AG04450 (cell line): ENCODE data around the gene MC4R. TPM values are rescaled to one million over a fixed set of nuclear protein-coding genes. Genes with fewer than 3 reads are reported as not detected.

ENCODE experiments used
- CTCF ChIA-PET: fragments of 300-600, 350-600 bp; formaldehyde crosslinking; extraction: SDS; loops from one replicate; lab custom pipeline; 2022; ENCODE audit warnings: antibody characterized with exemption, inconsistent platforms; lab: Charles Lee
- POLR2A ChIA-PET: fragments of 350-600 bp; formaldehyde crosslinking; extraction: SDS; loops from one replicate; lab custom pipeline; 2021; ENCODE audit warnings: antibody characterized with exemption, inconsistent platforms; lab: Yijun Ruan, JAX
- DNase-seq: peaks from one replicate; pipeline ENCODE4 v3.0.0-alpha.2; 2011; ENCODE audit warnings: low read depth, low spot score
- H3K27ac ChIP-seq: one replicate; pipeline ENCODE4 v1.5.1; 2012; ENCODE audit warnings: low read depth, low read length, control low read depth
- H3K27me3 ChIP-seq: one replicate; pipeline ENCODE4 v1.6.0; 2012; ENCODE audit warnings: low read length; ENCODE audit not compliant: control insufficient read depth, insufficient read depth
- H3K4me3 ChIP-seq: 2 replicates; pipeline ENCODE4 v1.5.1; 2011; ENCODE audit warnings: mild to moderate bottlenecking, low read depth, low read length, control low read depth
- H3K9me3 ChIP-seq: 2 replicates; pipeline ENCODE4 v1.5.1; 2012; ENCODE audit warnings: low read length; ENCODE audit not compliant: control insufficient read depth, insufficient read depth
- polyA plus RNA-seq: library from polyadenylated mRNA; depleted of rRNA; stranded (reverse); fragments of >200 nt; gene quantifications from 2 replicates; pipeline ENCODE4 v1.2.3, GENCODE V29; 2011
- TF ChIP-seq, protein P1 (sequence below): IDR thresholded peaks from 2 replicates; pipeline ENCODE4 v1.5.1; 2011; ENCODE audit warnings: low read depth, low read length, control low read depth, inconsistent platforms

MC4R gene
- polyA plus RNA-seq, 1 experiment, result not detected

- H3K9me3 ChIP-seq, result no peaks in the 10 kb centered on the region
- TF ChIP-seq, protein P1, sequence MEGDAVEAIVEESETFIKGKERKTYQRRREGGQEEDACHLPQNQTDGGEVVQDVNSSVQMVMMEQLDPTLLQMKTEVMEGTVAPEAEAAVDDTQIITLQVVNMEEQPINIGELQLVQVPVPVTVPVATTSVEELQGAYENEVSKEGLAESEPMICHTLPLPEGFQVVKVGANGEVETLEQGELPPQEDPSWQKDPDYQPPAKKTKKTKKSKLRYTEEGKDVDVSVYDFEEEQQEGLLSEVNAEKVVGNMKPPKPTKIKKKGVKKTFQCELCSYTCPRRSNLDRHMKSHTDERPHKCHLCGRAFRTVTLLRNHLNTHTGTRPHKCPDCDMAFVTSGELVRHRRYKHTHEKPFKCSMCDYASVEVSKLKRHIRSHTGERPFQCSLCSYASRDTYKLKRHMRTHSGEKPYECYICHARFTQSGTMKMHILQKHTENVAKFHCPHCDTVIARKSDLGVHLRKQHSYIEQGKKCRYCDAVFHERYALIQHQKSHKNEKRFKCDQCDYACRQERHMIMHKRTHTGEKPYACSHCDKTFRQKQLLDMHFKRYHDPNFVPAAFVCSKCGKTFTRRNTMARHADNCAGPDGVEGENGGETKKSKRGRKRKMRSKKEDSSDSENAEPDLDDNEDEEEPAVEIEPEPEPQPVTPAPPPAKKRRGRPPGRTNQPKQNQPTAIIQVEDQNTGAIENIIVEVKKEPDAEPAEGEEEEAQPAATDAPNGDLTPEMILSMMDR, result no peak
- ChIA-PET CTCF (no interaction called here), POLR2A (interaction anchor here (0.6 kb wide), 1 partner anchor 25 kb away, joined by 4 read pairs; no protein-coding TSS in a partner anchor)
- H3K27ac ChIP-seq, result no peak overlapping the region
- DNase-seq, result no peak
- no peaks in the 10 kb centered on the region for H3K27me3 ChIP-seq
- H3K4me3 ChIP-seq, result no peak overlapping the region
Observed at GRCh38 chr18:60331890-60332289, 40.7 kb downstream of the MC4R start.

DNA sequence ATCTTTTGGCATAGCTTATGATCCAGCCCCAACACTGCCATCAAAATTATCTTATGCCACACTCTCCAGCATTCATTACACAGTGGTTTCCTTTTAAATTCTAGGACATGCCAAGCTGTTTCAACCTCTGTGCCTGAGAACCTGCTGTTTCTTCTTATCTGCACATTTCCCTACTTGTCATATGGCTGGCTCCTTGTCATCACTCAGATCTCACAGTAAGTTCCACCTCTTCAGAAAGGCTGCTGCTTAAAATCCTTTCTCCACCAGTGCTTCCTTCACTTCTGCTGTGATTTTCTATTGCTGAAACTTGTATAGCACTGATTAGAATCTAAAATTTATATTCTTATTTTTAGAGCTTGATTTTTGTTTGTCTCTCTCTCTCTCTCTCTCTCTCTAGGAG, 43.4 kb downstream of the MC4R start:
- Histone ChIP-seq H3K27ac (no peak overlapping the region), H3K9me3 (no peaks in the 10 kb centered on the region), H3K4me3 (no peak overlapping the region), H3K27me3 (no peaks in the 10 kb centered on the region)
- DNase-seq, result no peak
- TF ChIP-seq, protein P1, result no peak
- POLR2A ChIA-PET, result no interaction called here
- CTCF ChIA-PET, result interaction anchor here (0.5 to 0.6 kb wide), 2 partner anchors 111 to 237 kb away, joined by 3 to 6 read pairs; no protein-coding TSS in a partner anchor

DNA sequence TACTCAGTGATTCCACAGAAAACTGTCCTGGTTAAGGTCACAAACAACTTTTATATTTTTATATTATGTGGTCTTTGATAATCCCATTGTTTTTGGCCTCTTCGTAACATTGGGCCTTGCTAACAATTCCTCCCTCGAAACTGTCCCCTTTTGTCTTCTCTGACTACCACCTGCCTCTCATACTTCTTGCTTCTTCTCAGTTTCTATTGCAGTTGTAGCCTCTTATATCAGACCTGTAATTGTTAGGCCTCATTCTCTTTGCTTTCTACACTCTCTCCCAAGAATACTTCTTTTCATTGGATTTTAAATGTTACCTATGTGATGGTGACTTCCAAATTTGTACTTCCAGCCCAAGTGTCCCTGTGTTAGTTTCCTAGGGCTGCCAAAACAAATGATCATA, 44.7 kb downstream of the MC4R start:
- H3K27me3 ChIP-seq, result no peaks in the 10 kb centered on the region
- TF ChIP-seq, protein P1, result no peak
- POLR2A ChIA-PET, result no interaction called here
- no peak for DNase-seq
- H3K9me3 ChIP-seq, result no peaks in the 10 kb centered on the region
- H3K4me3 ChIP-seq, result no peak overlapping the region
- CTCF ChIA-PET, result no interaction called here
- no peak overlapping the region for H3K27ac ChIP-seq

- ChIA-PET CTCF (no interaction called here), POLR2A (no interaction called here)
- Histone ChIP-seq H3K27me3 (no peaks in the 10 kb centered on the region), H3K4me3 (no peak overlapping the region), H3K27ac (no peak overlapping the region), H3K9me3 (no peaks in the 10 kb centered on the region)
- DNase-seq, result no peak
- TF ChIP-seq, protein P1, result no peak
Observed at GRCh38 chr18:60322591-60322990, 50.0 kb downstream of the MC4R start.
